IPS DF 6.9 (cell line): ENCODE measurements around the gene CCDC92.
A peak's percentile ranks its signal among the peaks of the same experiment; 100 is the strongest.

Source experiments
- DNase-seq: peaks from one replicate; pipeline ENCODE4 v3.0.0-alpha.2; 2013; ENCODE audit warnings: low read depth, low spot score
- H3K27ac ChIP-seq: one replicate; pipeline ENCODE4 v1.5.1; 2013; ENCODE audit warnings: low read length, control low read depth
- H3K27me3 ChIP-seq: 2 replicates; pipeline ENCODE4 v1.6.1; 2013; ENCODE audit warnings: mild to moderate bottlenecking, low read length; ENCODE audit not compliant: control insufficient read depth, insufficient read depth
- H3K36me3 ChIP-seq: 2 replicates; pipeline ENCODE4 v1.6.1; 2013; ENCODE audit warnings: low read length; ENCODE audit not compliant: control insufficient read depth, insufficient read depth
- H3K4me1 ChIP-seq: 2 replicates; pipeline ENCODE4 v1.6.1; 2013; ENCODE audit warnings: low read length; ENCODE audit not compliant: control insufficient read depth, insufficient read depth
- H3K4me3 ChIP-seq: 2 replicates; pipeline ENCODE4 v1.5.1; 2013; ENCODE audit warnings: mild to moderate bottlenecking, low read length
- H3K9me3 ChIP-seq: 2 replicates; pipeline ENCODE4 v1.6.1; 2013; ENCODE audit warnings: low read length, inconsistent platforms; ENCODE audit not compliant: control insufficient read depth, insufficient read depth
- WGBS: extraction: QIAGEN DNeasy Blood & Tissue Kit; methylation state at CpG from one replicate; pipeline ENCODE4 v1.1.7; 2013; ENCODE audit warnings: mixed read lengths, missing lambda C conversion rate; ENCODE audit not compliant: insufficient read length, insufficient coverage; 5-methylcytosine and 5-hydroxymethylcytosine counted together

The CCDC92 gene

DNA sequence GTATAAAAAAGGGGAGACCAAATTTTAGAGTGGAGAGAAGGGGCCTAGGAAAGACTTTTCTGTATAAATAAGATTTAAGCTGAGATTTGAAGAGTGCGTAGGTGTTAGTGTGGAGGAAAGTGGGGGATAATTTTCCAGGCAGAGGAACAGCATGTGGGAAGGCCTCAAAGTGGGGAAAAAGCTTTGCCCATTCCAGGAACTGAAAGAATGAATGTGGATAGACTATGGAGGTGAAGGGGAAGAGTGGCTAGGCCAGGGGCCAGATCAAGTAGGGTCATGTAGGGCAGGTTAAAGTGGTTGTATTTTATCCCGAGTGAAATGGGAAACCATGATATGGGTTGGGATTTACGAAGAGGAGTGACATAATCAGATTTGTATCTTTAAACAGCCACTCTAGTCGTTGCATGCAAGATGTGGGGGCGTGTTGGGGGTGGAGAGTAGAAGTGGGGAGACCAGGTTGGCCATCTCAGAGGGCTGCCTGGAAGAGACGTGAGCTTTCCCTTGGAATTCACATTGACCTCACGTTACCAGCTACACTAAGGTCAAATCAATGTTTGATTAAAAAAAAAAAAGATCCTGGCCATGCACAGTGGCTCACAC, 3.7 kb upstream of the CCDC92 start:
- Histone ChIP-seq H3K4me1 (no peaks in the 10 kb centered on the region; the same call in 1 of the 2 replicates), H3K36me3 (no peaks in the 10 kb centered on the region), H3K27ac (no peak overlapping the region), H3K4me3 (no peak overlapping the region), H3K27me3 (peaks cover 13% of the 10 kb centered on the region), H3K9me3 (no peaks in the 10 kb centered on the region)
- no peak for DNase-seq
- 100% methylated on average over 1 of the region's 7 CpGs for WGBS

DNA sequence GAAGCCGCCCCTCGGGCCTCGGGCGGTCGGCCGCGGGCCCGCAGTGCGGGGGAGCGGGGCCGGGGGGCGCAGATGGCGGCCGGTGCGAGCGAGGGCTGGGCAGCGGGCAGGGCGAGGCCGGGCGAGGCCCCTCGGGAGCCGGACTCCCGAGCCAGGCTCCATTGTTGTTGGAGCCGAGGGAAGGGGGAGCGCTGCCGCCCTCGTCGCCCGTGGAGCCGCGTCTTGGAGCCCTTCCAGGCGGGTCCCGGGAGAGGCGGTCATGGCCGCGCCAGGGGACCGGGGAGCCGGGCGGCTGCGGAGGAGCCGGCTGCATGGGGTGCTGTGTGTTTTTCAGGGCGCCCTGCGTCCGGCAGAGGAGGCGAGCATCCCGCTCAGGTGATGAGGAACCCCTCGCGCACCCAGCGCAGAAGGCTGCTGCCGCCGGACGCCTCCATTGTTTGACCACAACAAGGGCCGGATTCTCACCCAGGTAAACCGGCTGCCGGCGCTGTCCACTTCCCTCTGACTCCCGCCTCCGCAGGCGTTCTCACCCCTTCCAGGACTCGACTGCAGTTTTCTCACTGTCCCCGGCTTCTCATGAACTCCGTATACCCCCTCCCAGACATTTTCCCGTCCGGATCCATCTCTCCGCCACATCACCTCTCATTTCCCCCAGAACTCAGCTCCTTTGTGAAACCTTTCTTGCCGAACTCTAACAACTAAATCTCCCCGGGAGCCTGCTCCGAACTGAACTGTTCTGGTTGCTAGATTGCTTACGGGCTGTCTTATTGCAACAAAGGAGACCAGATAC, 1.1 kb upstream of the CCDC92 start:
- Histone ChIP-seq H3K4me1 (no peaks in the 10 kb centered on the region; the same call in 1 of the 2 replicates), H3K4me3 (peak overlapping the region; percentile 92), H3K9me3 (no peaks in the 10 kb centered on the region), H3K36me3 (no peaks in the 10 kb centered on the region), H3K27me3 (peaks cover 30% of the 10 kb centered on the region), H3K27ac (no peak overlapping the region)
- no CpG with 5 or more reads among the region's 69 CpGs for WGBS
- DNase-seq, result no peak

DNA sequence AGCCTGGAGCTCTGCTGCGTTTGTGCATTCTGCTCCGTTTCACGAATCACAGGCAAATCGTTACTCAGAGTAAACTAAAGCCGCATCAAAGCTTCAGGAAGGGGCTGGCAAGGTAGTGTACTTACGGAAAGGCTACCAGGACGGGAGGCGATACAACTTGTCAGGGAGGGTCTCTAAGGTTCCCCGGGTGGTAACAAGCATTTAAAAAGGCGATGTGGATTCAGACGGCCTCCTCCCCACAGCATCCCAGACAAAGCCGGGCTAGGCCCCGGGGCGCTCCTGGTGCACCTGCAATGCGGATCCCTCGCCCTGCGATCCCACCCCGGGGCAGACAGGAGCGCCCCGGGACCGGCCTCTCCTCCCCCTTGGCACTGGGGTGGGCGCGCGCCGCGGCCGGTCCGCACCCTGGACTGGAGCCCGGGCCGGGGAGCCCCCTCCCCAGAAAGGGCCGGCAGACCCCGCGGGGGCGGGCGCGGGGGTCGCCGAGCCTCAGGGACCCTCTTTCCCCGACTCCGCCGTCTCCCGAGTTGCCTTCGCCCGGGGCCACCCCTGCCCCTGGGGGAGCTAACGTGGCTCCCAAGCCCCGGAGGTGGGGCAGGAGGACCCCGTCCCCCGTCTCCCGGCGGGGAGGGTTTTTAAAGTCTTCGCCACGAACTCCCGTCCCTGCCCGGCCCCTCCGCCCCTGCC, 718 bp downstream of the CCDC92 start:
- Histone ChIP-seq H3K27ac (no peak overlapping the region), H3K4me1 (no peaks in the 10 kb centered on the region; the same call in 1 of the 2 replicates), H3K36me3 (no peaks in the 10 kb centered on the region), H3K9me3 (no peaks in the 10 kb centered on the region), H3K27me3 (peaks cover 45% of the 10 kb centered on the region), H3K4me3 (peak overlapping the region; percentile 92; the same call in 1 of the 2 replicates)
- peak; percentile 88 for DNase-seq
- WGBS, result no CpG with 5 or more reads among the region's 55 CpGs

DNA sequence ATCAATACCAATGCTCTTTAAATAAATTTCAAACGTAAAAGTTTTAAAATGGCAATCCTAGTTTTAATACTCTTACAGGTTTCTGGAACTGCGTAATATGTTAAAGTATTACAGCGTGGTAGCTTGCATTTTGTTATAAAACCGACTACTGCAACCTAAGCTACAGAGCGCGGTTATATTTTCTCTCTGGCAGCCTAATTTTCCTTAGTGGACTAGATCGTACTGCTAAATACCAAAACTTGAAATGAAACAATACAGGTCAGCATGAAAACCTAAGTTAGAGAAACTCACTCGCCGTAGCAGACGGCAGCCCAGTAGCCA, 1.2 kb downstream of the CCDC92 start:
- Histone ChIP-seq H3K4me3 (no peak overlapping the region), H3K27ac (no peak overlapping the region)
- WGBS, result no CpG with 5 or more reads among the region's 10 CpGs

DNA sequence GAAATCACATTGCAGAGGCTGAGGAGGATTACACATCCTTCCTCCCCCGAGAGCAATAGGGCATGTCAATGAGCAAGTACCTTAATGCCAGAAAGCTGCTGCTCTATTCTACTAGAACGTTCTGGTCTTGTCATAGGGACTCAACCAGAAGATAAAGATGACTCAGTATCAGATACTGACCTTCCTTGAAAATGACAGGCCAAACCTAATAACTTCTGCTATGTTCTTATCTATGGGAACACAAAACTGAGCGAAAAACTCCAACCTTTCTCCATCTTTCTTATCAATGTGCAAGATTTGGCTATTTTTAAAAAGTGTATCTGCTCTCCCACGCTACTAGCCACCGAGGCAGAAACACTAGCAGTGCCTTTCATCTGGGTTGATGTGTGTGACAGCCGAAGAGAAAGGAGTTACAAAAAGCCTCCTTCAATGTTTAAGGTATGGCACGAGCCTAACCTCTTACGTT, 5.5 kb downstream of the CCDC92 start:
- no peak for DNase-seq
- Histone ChIP-seq H3K27me3 (peaks cover 62% of the 10 kb centered on the region), H3K9me3 (no peaks in the 10 kb centered on the region), H3K36me3 (no peaks in the 10 kb centered on the region), H3K4me3 (no peak overlapping the region), H3K4me1 (no peaks in the 10 kb centered on the region), H3K27ac (no peak overlapping the region)
- no CpG with 5 or more reads among the region's 8 CpGs for whole genome bisulfite sequencing

More for the DNA sequence above, 1.2 kb downstream of the CCDC92 start:
- Histone ChIP-seq H3K27me3 (peaks cover 50% of the 10 kb centered on the region), H3K9me3 (no peaks in the 10 kb centered on the region), H3K4me1 (no peaks in the 10 kb centered on the region; the same call in 1 of the 2 replicates), H3K36me3 (no peaks in the 10 kb centered on the region)
- no peak for DNase-seq

DNA sequence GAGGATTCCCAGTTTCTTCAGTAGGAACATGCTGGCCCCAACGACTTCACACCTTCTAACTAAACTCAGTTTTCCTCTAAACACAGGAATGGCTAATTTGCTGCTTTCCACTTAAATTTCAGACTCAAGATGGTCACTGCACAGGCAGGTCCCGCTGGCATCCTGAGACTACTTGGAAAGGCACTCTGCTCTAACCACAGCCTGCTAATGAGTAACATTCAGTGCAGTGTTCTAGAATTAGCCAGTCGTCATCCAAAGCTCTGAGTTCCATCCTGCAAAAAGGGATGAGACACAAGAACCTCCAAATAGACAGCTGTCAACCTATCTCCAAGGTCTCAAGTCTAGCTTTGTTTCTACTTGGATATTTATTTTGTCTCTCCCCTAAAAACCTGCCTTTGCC, 6.0 kb downstream of the CCDC92 start:
- no peaks in the 10 kb centered on the region for H3K4me1 ChIP-seq
- H3K4me3 ChIP-seq, result no peak overlapping the region
- no CpG with 5 or more reads among the region's 3 CpGs for WGBS
- H3K36me3 ChIP-seq, result no peaks in the 10 kb centered on the region
- H3K27me3 ChIP-seq, result peaks cover 66% of the 10 kb centered on the region
- no peak overlapping the region for H3K27ac ChIP-seq
- no peak for DNase-seq
- H3K9me3 ChIP-seq, result no peaks in the 10 kb centered on the region

DNA sequence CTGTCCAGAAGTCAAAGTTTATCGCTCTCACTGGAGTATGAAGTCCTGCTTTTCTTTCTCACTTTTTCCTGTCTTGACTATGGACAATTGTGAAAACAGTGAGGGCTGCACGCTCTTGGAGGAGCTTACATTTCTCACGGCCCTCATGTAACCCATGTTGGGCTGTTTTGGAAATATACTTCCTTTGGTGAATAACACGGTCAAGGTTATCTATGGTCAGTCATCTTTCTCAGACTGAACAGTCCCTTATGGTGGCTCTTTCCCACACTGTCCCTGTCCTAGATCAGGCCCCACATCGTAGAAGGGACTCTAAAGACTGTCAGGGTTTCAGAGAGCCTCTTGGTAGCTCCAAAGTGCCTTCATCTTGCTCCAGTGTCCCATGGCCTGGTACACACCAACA, 7.2 kb downstream of the CCDC92 start:
- H3K4me3 ChIP-seq, result no peak overlapping the region
- no peaks in the 10 kb centered on the region for H3K36me3 ChIP-seq
- no peaks in the 10 kb centered on the region for H3K4me1 ChIP-seq
- DNase-seq, result no peak
- H3K27me3 ChIP-seq, result peaks cover 74% of the 10 kb centered on the region
- no CpG with 5 or more reads among the region's 5 CpGs for WGBS
- H3K9me3 ChIP-seq, result no peaks in the 10 kb centered on the region
- no peak overlapping the region for H3K27ac ChIP-seq

DNA sequence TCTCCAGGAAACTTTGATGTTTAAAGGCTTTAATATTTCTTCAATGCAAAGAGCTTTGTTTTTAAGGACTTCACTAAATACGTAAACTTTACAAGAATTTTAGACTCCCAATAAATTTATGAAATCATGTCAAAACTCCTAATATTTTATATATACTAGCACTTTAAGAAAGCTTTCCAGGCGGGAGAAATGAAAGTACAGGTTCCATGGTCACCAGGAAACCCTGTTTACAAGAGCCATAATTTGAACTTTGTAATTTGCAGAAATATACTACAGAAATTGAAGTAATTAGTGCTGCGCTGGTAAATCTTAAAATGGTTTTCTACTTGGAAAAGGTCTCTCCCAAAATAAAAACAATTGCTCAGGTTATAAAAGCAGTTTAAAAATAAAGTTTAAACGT, 8.8 kb downstream of the CCDC92 start:
- Histone ChIP-seq H3K27ac (no peak overlapping the region), H3K9me3 (no peaks in the 10 kb centered on the region), H3K4me3 (no peak overlapping the region), H3K36me3 (no peaks in the 10 kb centered on the region), H3K4me1 (no peaks in the 10 kb centered on the region), H3K27me3 (peaks cover 61% of the 10 kb centered on the region)
- WGBS, result no CpG with 5 or more reads among the region's 4 CpGs
- DNase-seq, result no peak

DNA sequence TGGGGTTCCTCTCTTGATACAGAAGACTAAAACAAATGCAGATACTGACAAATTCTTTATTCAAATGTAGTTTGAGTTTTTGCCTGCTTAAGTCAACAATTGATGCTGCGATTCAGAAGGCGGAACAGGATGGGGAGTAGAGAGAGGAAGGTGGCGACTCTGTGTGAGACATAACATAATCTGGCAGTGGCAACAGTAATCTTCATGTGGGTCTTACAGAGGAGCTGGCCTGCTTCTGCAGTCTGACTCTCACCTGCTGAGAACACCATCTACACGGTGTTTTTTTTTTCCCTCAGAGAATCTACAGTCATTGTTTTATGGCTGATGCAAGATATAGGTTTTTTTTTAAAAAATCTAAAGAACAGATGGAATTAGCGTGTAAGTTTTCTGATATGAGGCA, 10.1 kb downstream of the CCDC92 start:
- Histone ChIP-seq H3K27me3 (peaks cover 51% of the 10 kb centered on the region), H3K27ac (no peak overlapping the region), H3K4me3 (no peak overlapping the region), H3K36me3 (no peaks in the 10 kb centered on the region), H3K9me3 (no peaks in the 10 kb centered on the region), H3K4me1 (no peaks in the 10 kb centered on the region)
- DNase-seq, result no peak
- WGBS, result no CpG with 5 or more reads among the region's 5 CpGs

DNA sequence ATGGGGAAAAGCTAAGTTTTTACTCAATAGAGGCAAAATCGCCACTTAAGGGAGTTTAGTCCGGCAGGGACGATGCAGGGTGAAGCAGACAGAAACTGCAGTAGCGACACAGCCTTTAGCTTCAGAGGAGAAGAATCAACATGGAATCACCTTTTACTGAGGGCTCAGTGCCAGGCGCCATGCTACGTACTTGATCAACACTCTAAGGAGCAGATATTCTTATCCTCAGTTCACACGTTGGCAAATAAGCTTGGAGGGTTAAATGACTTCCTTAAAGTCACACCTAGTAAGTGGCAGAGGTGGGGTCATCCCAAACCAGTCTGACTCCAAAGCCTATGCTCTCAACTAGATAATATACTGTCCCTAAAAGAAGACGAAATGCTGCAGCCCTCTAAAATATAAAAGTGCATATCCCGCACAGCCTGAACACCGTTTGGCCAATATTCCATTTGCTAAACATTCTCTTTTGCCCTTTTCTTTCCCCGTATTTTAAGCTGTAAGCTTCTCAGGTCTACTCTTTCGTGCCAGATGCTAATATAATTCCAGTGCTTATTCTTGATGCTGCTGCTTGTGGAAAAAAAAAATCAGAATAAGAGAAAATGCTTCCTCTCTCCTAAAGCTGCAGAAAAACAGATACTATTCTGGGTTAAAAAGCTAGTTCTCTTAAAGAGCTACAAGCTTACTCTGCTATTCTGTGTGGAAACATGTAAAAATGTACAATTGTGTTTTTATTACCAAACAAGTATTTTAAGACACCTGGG, 10.9 kb downstream of the CCDC92 start:
- Histone ChIP-seq H3K27ac (no peak overlapping the region), H3K4me3 (no peak overlapping the region), H3K27me3 (peaks cover 43% of the 10 kb centered on the region), H3K9me3 (no peaks in the 10 kb centered on the region), H3K36me3 (no peaks in the 10 kb centered on the region), H3K4me1 (no peaks in the 10 kb centered on the region)
- no peak for DNase-seq
- WGBS, result no CpG with 5 or more reads among the region's 12 CpGs
